A673 (cell line): Measurements from ENCODE around the gene CCAR1.

Experiments used
- CTCF ChIP-seq: fragments of 300-800, 200-600 bp; sonication (generic); conservative IDR thresholded peaks from 2 replicates; pipeline ENCODE4 v1.5.1; 2017; ENCODE audit warnings: low read depth, mild to moderate bottlenecking, antibody characterized with exemption, low read length, moderate library complexity, mixed read lengths
- EZH2 ChIP-seq: fragments of 200-600 bp; sonication (generic); IDR thresholded peaks from 2 replicates; pipeline ENCODE4 v1.6.1; 2017; ENCODE audit warnings: borderline replicate concordance, low read depth, mild to moderate bottlenecking, mixed read lengths, antibody characterized with exemption, low read length; ENCODE audit not compliant: poor library complexity, severe bottlenecking

GRCh38 chr10:68800211-68800610, 79.2 kb downstream of the CCAR1 start:
- TF ChIP-seq EZH2: no peak
- TF ChIP-seq CTCF: no peak
